OCI-LY1 (cell line): ENCODE data around the gene ENTPD6.

ENCODE experiments used
- CTCF ChIP-seq: fragments of 200-600 bp; sonication (generic), shearing (Covaris generic); IDR thresholded peaks from 2 replicates; pipeline ENCODE4 v1.5.1; 2017; ENCODE audit warnings: mild to moderate bottlenecking, antibody characterized with exemption, low read length, moderate library complexity, mixed read lengths
- EZH2 ChIP-seq: fragments of 200-600 bp; sonication (generic), shearing (Covaris generic); IDR thresholded peaks from 2 replicates; pipeline ENCODE4 v1.8.0; 2017; ENCODE audit warnings: borderline replicate concordance, mixed run types, mild to moderate bottlenecking, antibody characterized with exemption, low read length, moderate library complexity, mixed read lengths

- no peak for TF ChIP-seq CTCF
- no peak for TF ChIP-seq EZH2
Measured at GRCh38 chr20:25158043-25158442, 37.5 kb upstream of the ENTPD6 start.
